Heart left ventricle (tissue), 13 donors: Measurements from ENCODE around the gene WDR86.

Source experiments
- POLR2A ChIP-seq, 2 donors: fragments of 450-650 bp; IDR thresholded peaks; one replicate each; pipeline ENCODE4 v1.6.1; 2017; ENCODE audit warnings: antibody characterized with exemption in 2 of 2, mild to moderate bottlenecking in 2 of 2, moderate library complexity in 2 of 2
- TF ChIP-seq, protein P1 (sequence below), 12 donors: fragments of 200-600 bp; sonication (generic) in 4 of 12; IDR thresholded peaks; one replicate each; pipeline versions ENCODE4 v1.5.0 to v1.8.0; 2018 to 2022; ENCODE audit warnings: antibody characterized with exemption in 12 of 12, mild to moderate bottlenecking in 5 of 12
- donor health status: ischemic (EF 13 %, LVEDD 7.1; RV severe dilation, severe dysfunction).
- donor health status: DM: no; HTN: yes; CAD: no.
- donor health status: DM: no; HTN: no; CAD: no.
- donor health status: ischemic (EF 25% LVEDD 6.9; RV normal size, moderate dysfunction).
- donor health status: ischemic (EF 25% LVEDD 5.7; RV mildly dilated, moderate dysfunction).
- donor health status: ischemic (EF 35%, LVEDD 5.7; RV mildly dilated, moderate dysfunction).
- donor health status: nonischemic (EF 11% LVEDD 7.7; RV severe dilation, severe dysfunction).
- donor health status: DM: yes; HTN: yes; CAD: no.
- donor health status: PGD.
- donor health status: ischemic (EF 29% LVEDD 5.4; RV normal size, mild dysfunction).
- donor health status: nonischemic (EF 23%, LVEDD 6.1; RV moderate dilation, normal function).

DNA sequence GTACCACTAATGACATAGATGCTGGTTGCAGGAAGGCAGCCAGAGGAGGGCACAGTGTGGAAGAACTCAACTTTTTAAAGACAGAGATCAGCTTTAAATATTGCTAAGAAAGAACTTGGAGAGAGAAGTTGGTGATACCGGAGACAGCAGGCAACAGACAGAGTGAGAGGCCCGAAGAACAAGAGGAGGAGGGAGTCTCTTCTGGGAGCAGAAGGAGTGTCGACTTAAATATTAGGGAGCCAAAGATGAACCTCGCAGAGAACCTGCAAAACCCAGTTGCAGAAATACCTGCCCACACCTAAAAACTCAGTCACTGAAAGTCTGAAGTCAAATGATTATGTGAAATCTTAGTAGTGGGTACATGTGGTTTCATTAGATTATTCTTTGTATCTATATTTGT is 3.4 kb upstream of the WDR86 start:
- TF ChIP-seq, protein P1, sequence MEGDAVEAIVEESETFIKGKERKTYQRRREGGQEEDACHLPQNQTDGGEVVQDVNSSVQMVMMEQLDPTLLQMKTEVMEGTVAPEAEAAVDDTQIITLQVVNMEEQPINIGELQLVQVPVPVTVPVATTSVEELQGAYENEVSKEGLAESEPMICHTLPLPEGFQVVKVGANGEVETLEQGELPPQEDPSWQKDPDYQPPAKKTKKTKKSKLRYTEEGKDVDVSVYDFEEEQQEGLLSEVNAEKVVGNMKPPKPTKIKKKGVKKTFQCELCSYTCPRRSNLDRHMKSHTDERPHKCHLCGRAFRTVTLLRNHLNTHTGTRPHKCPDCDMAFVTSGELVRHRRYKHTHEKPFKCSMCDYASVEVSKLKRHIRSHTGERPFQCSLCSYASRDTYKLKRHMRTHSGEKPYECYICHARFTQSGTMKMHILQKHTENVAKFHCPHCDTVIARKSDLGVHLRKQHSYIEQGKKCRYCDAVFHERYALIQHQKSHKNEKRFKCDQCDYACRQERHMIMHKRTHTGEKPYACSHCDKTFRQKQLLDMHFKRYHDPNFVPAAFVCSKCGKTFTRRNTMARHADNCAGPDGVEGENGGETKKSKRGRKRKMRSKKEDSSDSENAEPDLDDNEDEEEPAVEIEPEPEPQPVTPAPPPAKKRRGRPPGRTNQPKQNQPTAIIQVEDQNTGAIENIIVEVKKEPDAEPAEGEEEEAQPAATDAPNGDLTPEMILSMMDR (IDR thresholded peaks at IDR 0.05) = no peak
- TF ChIP-seq POLR2A (IDR thresholded peaks at IDR 0.05) = no peak
